Hepatocyte (in vitro differentiated cells): ENCODE measurements around the gene CYYR1. TPM values are rescaled to one million over a fixed set of nuclear protein-coding genes. Genes with fewer than 3 reads are reported as not detected.

Experiments
- DNase-seq: peaks from one replicate; pipeline ENCODE4 v3.0.0-alpha.2; 2016; ENCODE audit warnings: low spot score
- H2AFZ ChIP-seq: fragments of 200-600 bp; sonication (generic); 2 replicates; pipeline ENCODE4 v1.6.0; 2016; ENCODE audit warnings: antibody characterized with exemption, mild to moderate bottlenecking
- H3K27ac ChIP-seq: fragments of 200-600 bp; sonication (generic); 2 replicates; pipeline ENCODE4 v1.5.1; 2016; ENCODE audit warnings: mild to moderate bottlenecking
- H3K27me3 ChIP-seq: fragments of 200-600 bp; sonication (generic); 2 replicates; pipeline ENCODE4 v1.6.1; 2016
- H3K36me3 ChIP-seq: fragments of 200-600 bp; sonication (generic); replicated peaks from 2 replicates; pipeline ENCODE4 v1.5.1; 2016; ENCODE audit warnings: low read depth; ENCODE audit not compliant: insufficient read depth
- H3K4me1 ChIP-seq: fragments of 200-600 bp; sonication (generic); 2 replicates; pipeline ENCODE4 v1.5.1; 2016; ENCODE audit warnings: mild to moderate bottlenecking, moderate library complexity; ENCODE audit not compliant: insufficient read depth
- H3K4me2 ChIP-seq: fragments of 200-600 bp; sonication (generic); 2 replicates; pipeline ENCODE4 v1.6.0; 2016
- H3K4me3 ChIP-seq: fragments of 200-600 bp; sonication (generic); 2 replicates; pipeline ENCODE4 v1.5.1; 2016; ENCODE audit warnings: mild to moderate bottlenecking
- H3K79me2 ChIP-seq: fragments of 200-600 bp; sonication (generic); 2 replicates; pipeline ENCODE4 v1.6.0; 2017; ENCODE audit warnings: mild to moderate bottlenecking
- H3K9me2 ChIP-seq: fragments of 200-600 bp; sonication (generic); replicated peaks from 2 replicates; pipeline ENCODE4 v1.6.0; 2017; ENCODE audit warnings: mild to moderate bottlenecking; ENCODE audit not compliant: insufficient read depth
- H3K9me3 ChIP-seq: fragments of 200-600 bp; sonication (generic); 2 replicates; pipeline ENCODE4 v1.5.1; 2016; ENCODE audit warnings: low read depth, mild to moderate bottlenecking
- H4K20me1 ChIP-seq: fragments of 200-600 bp; sonication (generic); 2 replicates; pipeline ENCODE4 v1.6.0; 2016; ENCODE audit warnings: mild to moderate bottlenecking; ENCODE audit not compliant: insufficient read depth, poor library complexity, severe bottlenecking
- CTCF ChIP-seq: fragments of 200-600 bp; sonication (generic); IDR thresholded peaks from 2 replicates; pipeline ENCODE4 v1.5.1; 2016; ENCODE audit warnings: antibody characterized with exemption, mild to moderate bottlenecking; ENCODE audit not compliant: poor library complexity
- EZH2 ChIP-seq: fragments of 200-600 bp; sonication (generic); IDR thresholded peaks from 2 replicates; pipeline ENCODE4 v1.6.1; 2016; ENCODE audit warnings: antibody characterized with exemption, mild to moderate bottlenecking, borderline replicate concordance
- EZH2phosphoT487 ChIP-seq: fragments of 200-600 bp; sonication (generic); IDR thresholded peaks from one replicate; pipeline ENCODE4 v1.6.1; 2018; ENCODE audit warnings: antibody characterized with exemption, mild to moderate bottlenecking, low read depth, moderate library complexity; ENCODE audit not compliant: unreplicated experiment, severe bottlenecking
- whole genome bisulfite sequencing: methylation state at CpG from one replicate; pipeline ENCODE4 v1.1.6; 2016; ENCODE audit warnings: low lambda C conversion rate; ENCODE audit errors: missing lambda C conversion rate; 5-methylcytosine and 5-hydroxymethylcytosine counted together
- polyA plus RNA-seq: library from polyadenylated mRNA; unstranded; fragments of >200 nt; fragmentation: Nextera tagmentation; extraction: Ambion mirVana; gene quantifications from 2 replicates; pipeline ENCODE4 v1.2.1, GENCODE V29; 2016
- total RNA-seq: library from RNA; depleted of rRNA; stranded (reverse); fragments of >200 nt; gene quantifications from 2 replicates; pipeline ENCODE4 v1.2.3, GENCODE V29; 2014

The CYYR1 gene
- total RNA-seq (6.2 and 7.6 TPM in 2 replicates), polyA plus RNA-seq (4.9 and 6.6 TPM in 2 replicates)

- Histone ChIP-seq H3K27ac (peak within 1 kb of the TSS; percentile 69), H2AFZ (peak within 1 kb of the TSS; percentile 85), H4K20me1 (no peaks in the 10 kb centered on the region), H3K4me1 (no peaks in the 10 kb centered on the region), H3K36me3 (no peaks in the 10 kb centered on the region), H3K27me3 (no peaks in the 10 kb centered on the region), H3K4me3 (peak within 1 kb of the TSS; percentile 63), H3K9me3 (peaks cover 5% of the 10 kb centered on the region), H3K4me2 (peak within 1 kb of the TSS; percentile 80), H3K9me2 (no peaks in the 10 kb centered on the region), H3K79me2 (no peaks in the 10 kb centered on the region)
- 1% methylated on average over 58 of the region's 58 CpGs for WGBS
- TF ChIP-seq EZH2 (no peak), EZH2phosphoT487 (no peak), CTCF (no peak)
- peak; percentile 50 for DNase-seq
These were observed at the start of gene CYYR1 for GRCh38 chr21:26572702-26573381. Gene CYYR1, minus strand, starts transcription at chr21:26573286. Its CDS starts 346 bp downstream, at chr21:26572940.

DNA sequence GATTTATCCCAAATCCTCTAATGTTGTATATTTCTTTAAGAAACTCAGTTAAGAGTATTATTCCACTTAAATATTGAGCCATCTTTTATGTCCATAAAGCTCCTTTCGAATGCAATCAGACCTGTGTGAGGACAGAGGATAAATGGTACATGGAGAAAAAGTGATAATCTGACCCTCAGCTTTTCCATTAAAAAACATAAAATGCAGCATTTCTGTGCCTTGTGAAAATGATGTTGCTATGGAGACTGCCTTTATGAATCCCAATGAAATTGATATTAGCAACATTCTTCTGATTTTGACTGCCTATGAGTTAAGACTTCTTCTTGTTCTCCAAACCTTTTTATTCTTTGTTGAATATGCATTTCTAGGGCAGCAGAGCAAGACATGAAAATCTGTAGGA lies 44.1 kb upstream of the CYYR1 start:
- DNase-seq, result no peak
- TF ChIP-seq CTCF (no peak), EZH2 (no peak), EZH2phosphoT487 (no peak)
- no peaks in the 10 kb centered on the region for H3K79me2 ChIP-seq
- H3K4me2 ChIP-seq, result no peak overlapping the region
- H3K4me3 ChIP-seq, result no peak overlapping the region
- H3K36me3 ChIP-seq, result no peaks in the 10 kb centered on the region
- no peak overlapping the region for H3K27ac ChIP-seq
- no peaks in the 10 kb centered on the region for H3K4me1 ChIP-seq
- no peaks in the 10 kb centered on the region for H4K20me1 ChIP-seq
- no peaks in the 10 kb centered on the region for H3K27me3 ChIP-seq
- H2AFZ ChIP-seq, result no peak overlapping the region
- WGBS, result 0% methylated on average over 1 of the region's 1 CpG
- H3K9me2 ChIP-seq, result no peaks in the 10 kb centered on the region
- H3K9me3 ChIP-seq, result no peaks in the 10 kb centered on the region

DNA sequence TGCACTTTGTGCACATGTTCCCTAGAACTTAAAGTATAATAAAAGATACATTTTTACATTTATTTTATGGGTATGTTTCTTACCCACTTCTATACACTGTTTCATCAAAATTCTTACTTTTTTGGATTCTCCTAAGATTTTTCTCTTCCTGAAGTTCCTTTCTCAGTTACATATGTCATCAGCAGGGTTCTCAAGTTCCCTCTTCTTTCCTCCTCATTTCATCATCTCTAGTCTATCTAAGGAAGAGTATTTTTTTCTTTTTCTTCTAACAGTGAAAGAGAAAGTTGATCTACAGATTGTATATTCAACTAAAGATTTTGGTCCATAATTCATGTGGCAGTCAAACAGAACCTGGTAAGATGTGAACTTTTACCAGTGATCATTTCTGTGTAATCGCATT lies 41.2 kb upstream of the CYYR1 start:
- H3K4me1 ChIP-seq, result no peaks in the 10 kb centered on the region
- 100% methylated on average over 1 of the region's 1 CpG for WGBS

DNA sequence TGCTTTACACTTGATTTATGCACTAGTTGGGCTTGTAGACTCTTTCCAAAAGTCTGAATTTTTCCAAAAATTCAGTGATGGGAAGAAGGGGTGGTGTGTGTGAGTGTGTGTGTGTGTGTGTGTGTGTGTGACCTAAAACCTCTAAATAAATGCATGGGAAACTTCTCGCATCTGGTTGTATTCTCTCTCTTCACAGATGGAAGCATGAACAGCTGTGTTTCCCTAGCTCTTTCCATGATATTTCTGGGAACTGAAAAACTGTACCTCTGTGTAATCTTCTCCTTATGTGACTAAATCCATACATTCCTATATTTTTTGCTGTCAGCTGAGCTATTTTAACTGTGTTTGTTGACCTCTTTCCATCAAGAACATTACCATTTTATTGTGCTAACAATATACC lies 26.2 kb upstream of the CYYR1 start:
- Histone ChIP-seq H2AFZ (no peak overlapping the region), H3K4me1 (no peaks in the 10 kb centered on the region), H3K4me2 (no peak overlapping the region), H3K36me3 (no peaks in the 10 kb centered on the region), H3K27me3 (no peaks in the 10 kb centered on the region), H3K4me3 (no peak overlapping the region), H3K9me3 (no peaks in the 10 kb centered on the region), H3K79me2 (no peaks in the 10 kb centered on the region), H4K20me1 (no peaks in the 10 kb centered on the region), H3K27ac (no peak overlapping the region), H3K9me2 (no peaks in the 10 kb centered on the region)
- TF ChIP-seq EZH2phosphoT487, result no peak
- TF ChIP-seq EZH2, result no peak
- TF ChIP-seq CTCF, result no peak
- 87% methylated on average over 1 of the region's 1 CpG for WGBS
- no peak for DNase-seq

More for the DNA sequence above, 41.2 kb upstream of the CYYR1 start:
- Histone ChIP-seq H3K27ac (no peak overlapping the region), H3K27me3 (no peaks in the 10 kb centered on the region), H3K79me2 (no peaks in the 10 kb centered on the region), H3K4me3 (no peak overlapping the region), H4K20me1 (no peaks in the 10 kb centered on the region), H3K9me2 (no peaks in the 10 kb centered on the region), H2AFZ (no peak overlapping the region), H3K9me3 (no peaks in the 10 kb centered on the region), H3K4me2 (no peak overlapping the region), H3K36me3 (no peaks in the 10 kb centered on the region)
- no peak for TF ChIP-seq EZH2
- DNase-seq, result no peak
